Pulmonary artery endothelial cell (primary cell): ENCODE data around the gene CHRNG. TPM values are rescaled to one million over a fixed set of nuclear protein-coding genes. Genes with fewer than 3 reads are reported as not detected.
"Not testable (repeated sequence)": the region's sequence is repeated elsewhere in the genome, so short reads cannot be mapped to it uniquely, and the experiment has no call there.

ENCODE experiments used
- DNase-seq: peaks from one replicate; pipeline ENCODE4 v3.0.0-alpha.2; 2011; ENCODE audit warnings: low read depth, low spot score
- total RNA-seq: library from RNA; depleted of rRNA; stranded (reverse); fragments of >200 nt; gene quantifications from 2 replicates; pipeline ENCODE4 v1.2.3, GENCODE V29; 2014

The CHRNG gene
- total RNA-seq, 1 donor from 2014 or later: not detected

DNA sequence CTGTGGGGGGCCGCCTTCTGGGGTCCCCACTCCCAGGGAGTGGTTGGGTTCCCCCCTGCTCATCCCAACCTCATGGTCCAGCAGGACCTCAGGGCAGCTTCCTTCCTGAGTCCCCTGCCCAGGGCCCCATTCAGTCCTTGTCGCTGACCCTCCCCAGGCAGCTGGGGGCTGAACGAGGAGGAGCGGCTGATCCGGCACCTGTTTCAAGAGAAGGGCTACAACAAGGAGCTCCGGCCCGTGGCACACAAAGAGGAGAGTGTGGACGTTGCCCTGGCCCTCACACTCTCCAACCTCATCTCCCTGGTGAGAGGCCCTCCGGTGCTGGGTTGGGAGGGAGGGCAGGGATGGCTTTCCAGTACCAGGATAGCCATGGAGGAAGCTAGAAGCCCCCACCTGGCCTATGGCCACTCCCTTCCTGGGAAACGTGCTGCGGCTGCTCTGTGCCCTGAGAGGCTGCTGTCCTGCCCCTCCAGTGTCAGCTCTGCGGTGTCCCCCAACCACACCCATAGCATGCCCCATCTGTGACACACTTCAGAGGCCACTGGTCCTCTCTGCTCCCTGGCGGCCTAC, 13.0 kb upstream of the CHRNG start:
- no peak for DNase-seq

- DNase-seq: no peak
These were observed 11.5 kb upstream of the CHRNG start for GRCh38 chr2:232527905-232528470.

DNA sequence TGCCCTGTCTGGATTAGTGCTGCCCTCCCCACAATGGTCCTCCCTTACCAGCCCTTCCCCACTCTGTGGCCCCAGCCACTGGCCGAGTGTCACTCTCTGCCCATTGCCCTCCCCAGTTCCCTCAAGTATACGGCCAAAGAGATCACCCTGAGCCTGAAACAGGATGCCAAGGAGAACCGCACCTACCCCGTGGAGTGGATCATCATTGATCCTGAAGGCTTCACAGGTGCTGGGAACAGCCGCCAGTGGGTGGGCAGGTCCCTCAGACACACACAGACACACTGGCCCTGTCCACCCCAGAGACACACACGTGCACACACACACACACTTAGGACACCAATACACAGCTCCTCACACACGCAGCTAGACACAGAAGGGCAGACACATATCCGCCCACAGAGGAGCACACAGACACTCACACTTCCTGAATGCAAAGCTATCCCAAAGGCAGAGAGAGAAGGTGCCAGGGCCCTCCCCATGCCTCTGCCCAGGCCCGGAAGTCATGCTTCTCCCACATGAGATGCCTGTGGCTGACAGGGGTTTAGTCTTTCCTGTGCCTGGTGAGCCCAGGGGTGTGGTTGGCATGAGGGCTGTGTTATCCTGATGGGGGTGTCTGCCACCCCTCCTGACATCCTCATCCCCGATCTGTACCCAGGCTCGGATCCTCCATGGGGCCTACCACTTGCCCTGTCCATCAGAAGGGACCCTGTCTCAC, 10.6 kb upstream of the CHRNG start:
- DNase-seq: no peak

- no peak for DNase-seq
These were observed 9.5 kb upstream of the CHRNG start for GRCh38 chr2:232529806-232530547.

GRCh38 chr2:232530626-232531260, 8.7 kb upstream of the CHRNG start:
- no peak for DNase-seq

- no peak for DNase-seq
These were observed 7.1 kb upstream of the CHRNG start for GRCh38 chr2:232532419-232532818.

GRCh38 chr2:232532821-232533220, 6.7 kb upstream of the CHRNG start:
- DNase-seq: not testable (repeated sequence)

- no peak for DNase-seq
These were observed 5.4 kb upstream of the CHRNG start for GRCh38 chr2:232533944-232534710.

DNA sequence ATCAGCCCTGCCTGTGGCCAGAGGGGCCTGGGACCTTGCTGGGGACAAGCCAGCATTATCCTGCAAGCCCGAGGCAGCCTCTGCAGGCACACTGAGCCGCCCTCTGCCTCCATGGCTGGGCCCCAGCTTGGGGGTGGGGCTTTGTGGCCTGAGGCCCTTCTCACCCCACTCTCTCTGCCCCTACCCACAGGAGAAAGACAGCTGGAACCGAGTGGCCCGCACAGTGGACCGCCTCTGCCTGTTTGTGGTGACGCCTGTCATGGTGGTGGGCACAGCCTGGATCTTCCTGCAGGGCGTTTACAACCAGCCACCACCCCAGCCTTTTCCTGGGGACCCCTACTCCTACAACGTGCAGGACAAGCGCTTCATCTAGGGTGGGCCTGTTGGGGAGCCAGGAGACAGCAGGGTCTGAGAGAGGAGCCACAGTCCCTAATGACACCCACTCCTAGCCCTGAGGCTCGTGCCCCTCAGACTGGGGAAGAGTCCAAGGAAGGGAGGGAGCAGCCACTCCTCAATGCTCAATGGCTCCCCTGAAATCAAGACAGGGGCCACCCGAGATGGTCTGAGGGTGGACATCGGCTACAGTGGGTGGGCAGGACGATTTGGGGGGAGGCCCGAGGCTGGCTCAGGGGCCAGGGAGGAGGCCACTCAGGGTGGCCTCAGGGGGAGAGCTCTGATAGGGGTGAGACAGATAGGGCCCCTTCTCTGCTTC, 4.4 kb upstream of the CHRNG start:
- no peak for DNase-seq

DNA sequence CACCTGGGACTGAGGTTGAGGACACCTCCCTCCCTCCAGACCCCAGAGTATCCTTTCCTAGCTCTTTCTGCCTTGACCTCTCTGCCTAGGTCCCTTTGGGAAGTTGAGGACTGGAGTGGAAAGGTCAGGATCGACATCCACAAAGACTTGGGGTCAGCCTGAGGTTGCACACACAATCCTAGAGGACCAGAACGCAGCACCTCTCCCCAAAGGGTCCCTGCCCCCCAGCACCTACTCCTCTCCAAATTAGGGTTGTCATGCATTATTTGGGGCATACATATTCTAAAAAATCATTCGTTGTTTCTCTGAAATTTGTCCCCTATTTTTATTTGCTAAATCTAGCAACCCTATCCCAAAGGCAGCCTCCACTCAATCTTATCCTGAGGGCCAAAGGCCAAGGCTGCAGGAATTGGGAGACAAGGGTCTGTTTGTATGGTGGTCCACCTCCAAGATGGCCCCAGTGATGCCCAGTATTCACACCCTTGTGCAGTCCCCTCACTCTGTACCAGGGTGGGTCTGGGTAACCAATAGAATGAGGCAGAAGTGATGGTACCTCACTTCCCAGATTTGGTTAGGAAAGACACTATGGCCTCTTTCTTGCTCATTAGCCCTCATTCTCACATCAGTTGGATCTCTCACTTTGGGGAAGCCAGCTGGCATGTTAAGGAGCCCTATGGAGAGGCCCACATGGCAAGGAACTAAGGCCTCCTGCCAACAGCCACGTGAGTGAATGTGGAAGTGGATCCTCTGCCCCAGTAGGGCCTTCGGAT, 3.5 kb upstream of the CHRNG start:
- no peak for DNase-seq

GRCh38 chr2:232537079-232537478, 2.4 kb upstream of the CHRNG start:
- DNase-seq: no peak

GRCh38 chr2:232537499-232537898, 2.0 kb upstream of the CHRNG start:
- no peak for DNase-seq

DNA sequence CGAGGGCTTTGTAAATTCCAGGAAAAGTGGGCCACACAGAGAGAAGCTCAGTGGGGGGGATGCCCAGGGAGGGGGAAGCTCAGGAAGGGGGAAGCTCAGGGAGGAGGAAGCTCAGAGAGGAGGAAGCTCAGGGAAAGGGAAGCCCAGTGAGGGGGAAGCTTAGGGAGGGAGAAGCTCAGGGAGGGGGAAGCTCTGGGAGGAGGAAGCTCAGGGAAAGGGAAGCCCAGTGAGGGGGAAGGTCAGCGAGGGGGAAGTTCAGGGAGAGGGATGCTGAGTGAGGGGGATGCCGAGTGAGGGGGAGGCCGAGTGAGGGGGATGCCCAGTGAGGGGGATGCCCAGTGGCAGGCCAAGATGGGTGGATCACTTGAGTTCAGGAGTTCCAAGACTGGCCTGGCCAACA, 821 bp upstream of the CHRNG start:
- DNase-seq: no peak

DNA sequence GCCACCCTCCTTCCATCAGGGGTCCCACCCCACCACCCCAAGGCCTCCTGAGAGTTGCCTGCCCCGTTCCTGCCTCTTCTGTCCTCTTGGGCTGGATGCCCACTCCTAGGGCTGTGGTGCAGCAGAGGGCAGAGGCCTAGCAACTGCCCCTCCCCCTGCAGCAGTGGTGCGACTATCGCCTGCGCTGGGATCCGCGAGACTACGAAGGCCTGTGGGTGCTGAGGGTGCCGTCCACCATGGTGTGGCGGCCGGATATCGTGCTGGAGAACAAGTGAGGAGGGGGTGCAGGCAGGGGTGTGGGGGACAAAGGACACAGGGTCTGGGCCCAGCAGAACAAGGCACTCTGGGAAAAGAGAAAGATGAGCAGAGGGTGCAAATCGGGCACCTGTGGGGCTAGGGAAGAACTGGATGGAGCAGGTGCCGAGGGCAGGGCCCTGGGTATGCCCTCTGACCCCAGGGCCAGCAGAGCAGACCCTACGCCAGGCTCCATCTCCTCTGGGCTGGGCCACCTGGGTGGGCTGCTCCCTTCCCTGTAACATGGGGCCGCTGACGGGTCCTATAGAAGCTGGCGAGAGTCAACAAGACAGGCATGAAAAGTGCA, 1.0 kb downstream of the CHRNG start:
- DNase-seq: no peak

DNA sequence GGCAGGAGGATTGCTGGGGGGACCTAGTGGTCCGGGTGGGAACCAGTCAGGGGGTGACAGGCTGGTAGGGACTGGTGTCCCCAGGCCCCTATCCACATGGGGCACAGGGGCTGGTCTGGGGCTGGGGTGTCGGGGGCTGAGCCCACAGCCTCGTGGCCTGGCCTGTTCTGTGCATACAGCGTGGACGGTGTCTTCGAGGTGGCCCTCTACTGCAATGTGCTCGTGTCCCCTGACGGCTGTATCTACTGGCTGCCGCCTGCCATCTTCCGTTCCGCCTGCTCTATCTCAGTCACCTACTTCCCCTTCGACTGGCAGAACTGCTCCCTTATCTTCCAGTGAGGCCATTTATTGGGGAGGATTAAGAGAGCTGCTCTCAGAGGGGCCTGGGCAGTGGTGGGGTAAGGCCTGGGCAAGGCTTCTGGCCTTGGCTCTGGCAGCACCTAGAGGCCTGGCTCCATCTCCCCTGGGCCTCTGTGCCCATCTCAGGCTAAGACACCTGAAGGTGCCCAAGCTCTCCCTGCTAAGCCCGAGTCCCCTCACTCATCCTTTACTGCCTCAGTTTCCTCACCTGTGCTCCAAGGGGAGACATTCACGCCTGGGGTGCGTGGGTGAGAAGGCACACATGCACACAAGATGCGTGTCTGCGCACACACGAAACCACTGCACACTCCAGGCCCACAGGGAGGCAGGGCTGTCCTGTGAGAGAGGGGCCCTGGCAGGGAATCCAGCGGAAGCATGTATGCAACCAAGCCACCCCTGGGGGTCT, 1.9 kb downstream of the CHRNG start:
- DNase-seq: no peak

DNA sequence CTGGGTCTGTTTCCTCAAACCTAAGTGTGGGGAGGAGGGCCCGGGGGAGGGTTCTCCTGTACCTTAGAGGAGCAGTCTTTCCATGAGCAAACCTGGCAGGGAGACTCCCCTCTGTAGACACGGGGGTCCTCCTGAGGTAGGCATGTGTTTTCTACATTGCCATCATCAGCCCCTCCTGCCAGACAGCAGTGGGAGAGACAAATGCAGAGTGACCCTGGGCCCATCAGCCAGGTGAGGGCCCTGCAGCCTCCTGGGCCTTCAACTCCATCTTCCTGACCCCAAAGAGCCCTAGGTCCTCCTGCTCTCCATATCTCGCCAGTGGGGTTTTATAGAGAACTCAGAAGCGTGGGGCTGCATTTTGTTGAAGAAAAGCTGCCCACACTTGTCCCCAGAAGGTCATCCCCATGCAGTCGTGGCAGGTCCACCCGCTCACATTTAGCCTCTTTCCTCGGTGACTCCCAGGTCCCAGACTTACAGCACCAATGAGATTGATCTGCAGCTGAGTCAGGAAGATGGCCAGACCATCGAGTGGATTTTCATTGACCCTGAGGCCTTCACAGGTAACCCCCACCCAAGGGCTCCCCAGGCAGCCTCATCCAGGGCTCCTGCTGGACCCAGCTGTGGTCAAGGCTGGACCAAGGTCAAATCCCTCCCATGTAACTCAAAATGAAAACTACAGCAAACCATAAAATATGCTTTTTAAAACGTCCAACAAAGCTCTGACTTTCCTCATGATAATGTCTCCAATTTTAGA, 2.6 kb downstream of the CHRNG start:
- no peak for DNase-seq

DNA sequence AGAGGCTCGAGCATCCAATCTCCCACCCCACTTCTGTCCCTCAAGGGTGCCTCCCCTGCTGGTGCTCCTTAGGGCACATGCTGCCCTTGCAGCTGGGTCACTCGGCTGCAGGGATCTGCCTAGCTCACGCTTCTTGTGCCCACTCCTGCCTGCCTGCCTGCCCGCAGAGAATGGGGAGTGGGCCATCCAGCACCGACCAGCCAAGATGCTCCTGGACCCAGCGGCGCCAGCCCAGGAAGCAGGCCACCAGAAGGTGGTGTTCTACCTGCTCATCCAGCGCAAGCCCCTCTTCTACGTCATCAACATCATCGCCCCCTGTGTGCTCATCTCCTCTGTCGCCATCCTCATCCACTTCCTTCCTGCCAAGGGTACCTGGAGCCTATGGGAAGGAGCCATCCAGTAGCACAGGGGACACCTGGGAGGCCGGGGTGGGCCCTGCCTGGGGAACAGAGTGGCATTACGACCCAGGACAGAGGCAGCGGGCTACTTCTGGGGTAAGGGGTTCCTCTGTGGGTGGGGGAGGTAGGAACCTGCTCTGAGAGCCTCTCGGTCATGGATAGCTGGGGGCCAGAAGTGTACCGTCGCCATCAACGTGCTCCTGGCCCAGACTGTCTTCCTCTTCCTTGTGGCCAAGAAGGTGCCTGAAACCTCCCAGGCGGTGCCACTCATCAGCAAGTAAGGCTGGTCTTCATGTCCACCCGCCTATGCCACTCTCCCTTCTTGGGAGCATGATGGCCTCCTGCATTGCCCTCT, 3.4 kb downstream of the CHRNG start:
- no peak for DNase-seq
